ENCODE measurements around the gene CHD1L.
"Not testable (repeated sequence)": the region's sequence is repeated elsewhere in the genome, so short reads cannot be mapped to it uniquely, and the experiment has no call there.

Gene CHD1L

GRCh38 chr1:147242449-147243227 is at the start of gene CHD1L:
Gene CHD1L, plus strand, starts transcription at chr1:147242684. Its CDS starts 20 bp downstream, at chr1:147242704.
- DNase-seq (ENCODE audit: low read depth in 1 of 2, low spot score in 1 of 2) = peak; percentile 89 to 90

GRCh38 chr1:147197324-147197723 is 45.2 kb upstream of the CHD1L start:
- DNase-seq (ENCODE audit: low read depth in 1 of 2, low spot score in 1 of 2) = not testable (repeated sequence)

- no peak for DNase-seq (ENCODE audit: low read depth in 1 of 2, low spot score in 1 of 2)
Measured at GRCh38 chr1:147201276-147201675, 41.2 kb upstream of the CHD1L start.

GRCh38 chr1:147201786-147202185 is 40.7 kb upstream of the CHD1L start:
- DNase-seq (ENCODE audit: low read depth in 1 of 2, low spot score in 1 of 2) = no peak

- no peak for DNase-seq (ENCODE audit: low read depth in 1 of 2, low spot score in 1 of 2)
Measured at GRCh38 chr1:147202576-147202975, 39.9 kb upstream of the CHD1L start.

- DNase-seq (ENCODE audit: low read depth in 1 of 2, low spot score in 1 of 2) = no peak
Measured at GRCh38 chr1:147204080-147204479, 38.4 kb upstream of the CHD1L start.

GRCh38 chr1:147207192-147207591 is 35.3 kb upstream of the CHD1L start:
- no peak for DNase-seq (ENCODE audit: low read depth in 1 of 2, low spot score in 1 of 2)

- DNase-seq (ENCODE audit: low read depth in 1 of 2, low spot score in 1 of 2) = no peak
Measured at GRCh38 chr1:147208619-147209018, 33.9 kb upstream of the CHD1L start.

- no peak for DNase-seq (ENCODE audit: low read depth in 1 of 2, low spot score in 1 of 2)
Measured at GRCh38 chr1:147209825-147210821, 32.4 kb upstream of the CHD1L start.

- no peak for DNase-seq (ENCODE audit: low read depth in 1 of 2, low spot score in 1 of 2)
Measured at GRCh38 chr1:147210987-147211386, 31.5 kb upstream of the CHD1L start.

- DNase-seq (ENCODE audit: low read depth in 1 of 2, low spot score in 1 of 2) = no peak
Measured at GRCh38 chr1:147211577-147211976, 30.9 kb upstream of the CHD1L start.

- DNase-seq (ENCODE audit: low read depth in 1 of 2, low spot score in 1 of 2) = no peak
Measured at GRCh38 chr1:147213271-147213670, 29.2 kb upstream of the CHD1L start.

- DNase-seq (ENCODE audit: low read depth in 1 of 2, low spot score in 1 of 2) = no peak
Measured at GRCh38 chr1:147214325-147214724, 28.2 kb upstream of the CHD1L start.

- no peak for DNase-seq (ENCODE audit: low read depth in 1 of 2, low spot score in 1 of 2)
Measured at GRCh38 chr1:147214842-147215539, 27.5 kb upstream of the CHD1L start.

GRCh38 chr1:147215540-147215916 is 27.0 kb upstream of the CHD1L start:
- no peak for DNase-seq (ENCODE audit: low read depth in 1 of 2, low spot score in 1 of 2)

- no peak for DNase-seq (ENCODE audit: low read depth in 1 of 2, low spot score in 1 of 2)
Measured at GRCh38 chr1:147216124-147216523, 26.4 kb upstream of the CHD1L start.

- DNase-seq (ENCODE audit: low read depth in 1 of 2, low spot score in 1 of 2) = no peak
Measured at GRCh38 chr1:147217141-147217540, 25.3 kb upstream of the CHD1L start.

GRCh38 chr1:147218606-147219005 is 23.9 kb upstream of the CHD1L start:
- DNase-seq (ENCODE audit: low read depth in 1 of 2, low spot score in 1 of 2) = no peak

GRCh38 chr1:147223740-147224615 is 18.5 kb upstream of the CHD1L start:
- no peak for DNase-seq (ENCODE audit: low read depth in 1 of 2, low spot score in 1 of 2)

GRCh38 chr1:147225193-147225730 is 17.2 kb upstream of the CHD1L start, which contains the start of gene FMO5:
Gene FMO5, minus strand, starts transcription at chr1:147225339. Its CDS starts 310 bp downstream, at chr1:147225029.
- DNase-seq (ENCODE audit: low read depth in 1 of 2, low spot score in 1 of 2) = no peak
